ENCODE measurements around the gene CLIC6.

Gene CLIC6

GRCh38 chr21:34684174-34684876 lies 15.5 kb downstream of the CLIC6 start:
- ATAC-seq, result no peak
- TF ChIP-seq ZC3H10 (CRISPR knock-in tag; IDR thresholded peaks at IDR 0.05) (no peak), RARB (CRISPR knock-in tag; IDR thresholded peaks at IDR 0.05) (no peak), PPARA (CRISPR knock-in tag; IDR thresholded peaks at IDR 0.05; ENCODE audit: borderline replicate concordance) (no peak), ESRRG (CRISPR knock-in tag; IDR thresholded peaks at IDR 0.05) (no peak)
- TF ChIP-seq, protein P1, sequence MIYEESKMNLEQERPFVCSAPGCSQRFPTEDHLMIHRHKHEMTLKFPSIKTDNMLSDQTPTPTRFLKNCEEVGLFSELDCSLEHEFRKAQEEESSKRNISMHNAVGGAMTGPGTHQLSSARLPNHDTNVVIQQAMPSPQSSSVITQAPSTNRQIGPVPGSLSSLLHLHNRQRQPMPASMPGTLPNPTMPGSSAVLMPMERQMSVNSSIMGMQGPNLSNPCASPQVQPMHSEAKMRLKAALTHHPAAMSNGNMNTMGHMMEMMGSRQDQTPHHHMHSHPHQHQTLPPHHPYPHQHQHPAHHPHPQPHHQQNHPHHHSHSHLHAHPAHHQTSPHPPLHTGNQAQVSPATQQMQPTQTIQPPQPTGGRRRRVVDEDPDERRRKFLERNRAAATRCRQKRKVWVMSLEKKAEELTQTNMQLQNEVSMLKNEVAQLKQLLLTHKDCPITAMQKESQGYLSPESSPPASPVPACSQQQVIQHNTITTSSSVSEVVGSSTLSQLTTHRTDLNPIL (CRISPR knock-in tag; IDR thresholded peaks at IDR 0.05; ENCODE audit: low read depth), result no peak
- TF ChIP-seq, protein P2, sequence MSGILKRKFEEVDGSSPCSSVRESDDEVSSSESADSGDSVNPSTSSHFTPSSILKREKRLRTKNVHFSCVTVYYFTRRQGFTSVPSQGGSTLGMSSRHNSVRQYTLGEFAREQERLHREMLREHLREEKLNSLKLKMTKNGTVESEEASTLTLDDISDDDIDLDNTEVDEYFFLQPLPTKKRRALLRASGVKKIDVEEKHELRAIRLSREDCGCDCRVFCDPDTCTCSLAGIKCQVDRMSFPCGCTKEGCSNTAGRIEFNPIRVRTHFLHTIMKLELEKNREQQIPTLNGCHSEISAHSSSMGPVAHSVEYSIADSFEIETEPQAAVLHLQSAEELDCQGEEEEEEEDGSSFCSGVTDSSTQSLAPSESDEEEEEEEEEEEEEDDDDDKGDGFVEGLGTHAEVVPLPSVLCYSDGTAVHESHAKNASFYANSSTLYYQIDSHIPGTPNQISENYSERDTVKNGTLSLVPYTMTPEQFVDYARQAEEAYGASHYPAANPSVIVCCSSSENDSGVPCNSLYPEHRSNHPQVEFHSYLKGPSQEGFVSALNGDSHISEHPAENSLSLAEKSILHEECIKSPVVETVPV (CRISPR knock-in tag; IDR thresholded peaks at IDR 0.05), result no peak
- TF ChIP-seq, protein P3, sequence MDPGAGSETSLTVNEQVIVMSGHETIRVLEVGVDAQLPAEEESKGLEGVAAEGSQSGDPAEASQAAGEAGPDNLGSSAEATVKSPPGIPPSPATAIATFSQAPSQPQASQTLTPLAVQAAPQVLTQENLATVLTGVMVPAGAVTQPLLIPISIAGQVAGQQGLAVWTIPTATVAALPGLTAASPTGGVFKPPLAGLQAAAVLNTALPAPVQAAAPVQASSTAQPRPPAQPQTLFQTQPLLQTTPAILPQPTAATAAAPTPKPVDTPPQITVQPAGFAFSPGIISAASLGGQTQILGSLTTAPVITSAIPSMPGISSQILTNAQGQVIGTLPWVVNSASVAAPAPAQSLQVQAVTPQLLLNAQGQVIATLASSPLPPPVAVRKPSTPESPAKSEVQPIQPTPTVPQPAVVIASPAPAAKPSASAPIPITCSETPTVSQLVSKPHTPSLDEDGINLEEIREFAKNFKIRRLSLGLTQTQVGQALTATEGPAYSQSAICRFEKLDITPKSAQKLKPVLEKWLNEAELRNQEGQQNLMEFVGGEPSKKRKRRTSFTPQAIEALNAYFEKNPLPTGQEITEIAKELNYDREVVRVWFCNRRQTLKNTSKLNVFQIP (CRISPR knock-in tag; IDR thresholded peaks at IDR 0.05; ENCODE audit: borderline replicate concordance, low read depth), result no peak

- TF ChIP-seq, protein P2 (CRISPR knock-in tag; IDR thresholded peaks at IDR 0.05), result no peak
- TF ChIP-seq, protein P1 (CRISPR knock-in tag; IDR thresholded peaks at IDR 0.05; ENCODE audit: low read depth), result no peak
- no peak for TF ChIP-seq ESRRG (CRISPR knock-in tag; IDR thresholded peaks at IDR 0.05)
- TF ChIP-seq ZFP3 (CRISPR knock-in tag; IDR thresholded peaks at IDR 0.05), result no peak
- TF ChIP-seq TOX (CRISPR knock-in tag; IDR thresholded peaks at IDR 0.05; ENCODE audit: borderline replicate concordance), result no peak
- TF ChIP-seq, protein P4, sequence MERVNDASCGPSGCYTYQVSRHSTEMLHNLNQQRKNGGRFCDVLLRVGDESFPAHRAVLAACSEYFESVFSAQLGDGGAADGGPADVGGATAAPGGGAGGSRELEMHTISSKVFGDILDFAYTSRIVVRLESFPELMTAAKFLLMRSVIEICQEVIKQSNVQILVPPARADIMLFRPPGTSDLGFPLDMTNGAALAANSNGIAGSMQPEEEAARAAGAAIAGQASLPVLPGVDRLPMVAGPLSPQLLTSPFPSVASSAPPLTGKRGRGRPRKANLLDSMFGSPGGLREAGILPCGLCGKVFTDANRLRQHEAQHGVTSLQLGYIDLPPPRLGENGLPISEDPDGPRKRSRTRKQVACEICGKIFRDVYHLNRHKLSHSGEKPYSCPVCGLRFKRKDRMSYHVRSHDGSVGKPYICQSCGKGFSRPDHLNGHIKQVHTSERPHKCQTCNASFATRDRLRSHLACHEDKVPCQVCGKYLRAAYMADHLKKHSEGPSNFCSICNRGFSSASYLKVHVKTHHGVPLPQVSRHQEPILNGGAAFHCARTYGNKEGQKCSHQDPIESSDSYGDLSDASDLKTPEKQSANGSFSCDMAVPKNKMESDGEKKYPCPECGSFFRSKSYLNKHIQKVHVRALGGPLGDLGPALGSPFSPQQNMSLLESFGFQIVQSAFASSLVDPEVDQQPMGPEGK (CRISPR knock-in tag; IDR thresholded peaks at IDR 0.05; ENCODE audit: borderline replicate concordance), result no peak
- TF ChIP-seq ZNF565 (CRISPR knock-in tag; conservative IDR thresholded peaks at IDR 0.05; ENCODE audit: low read depth), result no peak
- no peak for TF ChIP-seq SNAI2 (CRISPR knock-in tag; IDR thresholded peaks at IDR 0.05)
- TF ChIP-seq, protein P3 (CRISPR knock-in tag; IDR thresholded peaks at IDR 0.05; ENCODE audit: borderline replicate concordance, low read depth), result no peak
- TF ChIP-seq ZFP30 (CRISPR knock-in tag; IDR thresholded peaks at IDR 0.05), result no peak
- no peak for TF ChIP-seq BACH2 (CRISPR knock-in tag; IDR thresholded peaks at IDR 0.05; ENCODE audit: borderline replicate concordance)
Measured at GRCh38 chr21:34687065-34687464, 18.3 kb downstream of the CLIC6 start.

DNA sequence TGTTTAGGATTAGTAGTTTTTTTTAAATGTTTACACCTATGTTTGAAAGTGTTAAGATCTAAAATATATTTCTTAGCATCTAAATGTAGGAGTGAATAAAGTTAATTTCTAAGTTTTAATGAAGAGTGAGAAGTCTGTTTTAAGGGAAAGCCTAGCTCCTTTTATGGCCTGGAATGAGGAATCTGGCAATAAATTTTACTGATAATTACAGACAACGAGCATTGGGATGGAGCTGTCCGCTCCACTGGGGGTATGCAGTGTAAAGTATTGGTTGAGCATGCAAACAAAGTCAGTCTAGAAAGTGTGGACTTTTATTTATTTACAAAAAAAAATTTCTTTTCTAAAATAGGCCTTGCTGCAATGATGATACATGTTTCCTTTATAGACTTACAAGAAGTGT lies 19.0 kb downstream of the CLIC6 start:
- ATAC-seq, result no peak
- TF ChIP-seq OSR1 (CRISPR knock-in tag; IDR thresholded peaks at IDR 0.05) (no peak), RARB (CRISPR knock-in tag; IDR thresholded peaks at IDR 0.05) (no peak), ZNF565 (CRISPR knock-in tag; conservative IDR thresholded peaks at IDR 0.05; ENCODE audit: low read depth) (no peak), ZFP3 (CRISPR knock-in tag; IDR thresholded peaks at IDR 0.05) (no peak), SNAI2 (CRISPR knock-in tag; IDR thresholded peaks at IDR 0.05) (no peak), BACH2 (CRISPR knock-in tag; IDR thresholded peaks at IDR 0.05; ENCODE audit: borderline replicate concordance) (no peak), CSDC2 (CRISPR knock-in tag; IDR thresholded peaks at IDR 0.05) (no peak), GLIS3 (CRISPR knock-in tag; IDR thresholded peaks at IDR 0.05) (no peak), ZFP30 (CRISPR knock-in tag; IDR thresholded peaks at IDR 0.05) (no peak), PPARA (CRISPR knock-in tag; IDR thresholded peaks at IDR 0.05; ENCODE audit: borderline replicate concordance) (no peak), ESRRG (CRISPR knock-in tag; IDR thresholded peaks at IDR 0.05) (no peak), TOX (CRISPR knock-in tag; IDR thresholded peaks at IDR 0.05; ENCODE audit: borderline replicate concordance) (no peak), ARNTL (CRISPR knock-in tag; IDR thresholded peaks at IDR 0.05; ENCODE audit: borderline replicate concordance, low read depth) (no peak), ZNF70 (CRISPR knock-in tag; IDR thresholded peaks at IDR 0.05) (no peak)
- TF ChIP-seq, protein P4 (CRISPR knock-in tag; IDR thresholded peaks at IDR 0.05; ENCODE audit: borderline replicate concordance), result no peak
- TF ChIP-seq, protein P2 (CRISPR knock-in tag; IDR thresholded peaks at IDR 0.05), result no peak

More at GRCh38 chr21:34687065-34687464, 18.3 kb downstream of the CLIC6 start:
- no peak for ATAC-seq
